NCI-H2196 treated with DMSO at 0.1 percent for 48 hours (cell line): ENCODE data around the gene TSPAN6.

ENCODE experiments used
- DNase-seq: peaks from one replicate; lab custom pipeline; 2025; ENCODE audit not compliant: unreplicated experiment; lab: John Stamatoyannopoulos, UW

TSPAN6 gene

GRCh38 chrX:100591256-100592051 is 45.2 kb downstream of the TSPAN6 start:
- DNase-seq: no peak

GRCh38 chrX:100587861-100588260 is 48.7 kb downstream of the TSPAN6 start:
- no peak for DNase-seq

GRCh38 chrX:100586747-100587146 is 49.9 kb downstream of the TSPAN6 start:
- DNase-seq: no peak

GRCh38 chrX:100584611-100585010 is 52.0 kb downstream of the TSPAN6 start, which contains the start of gene TNMD:
Gene TNMD (plus strand): TSS chrX:100584936. CDS start chrX:100585019, 83 bp downstream.
- DNase-seq: no peak
